K562 (cell line): ENCODE results near the gene PGBD1. TPM values are rescaled to one million over a fixed set of nuclear protein-coding genes. Genes with fewer than 3 reads are reported as not detected.

ENCODE experiments used
- CHD1 ChIP-seq: fragments of 200-600 bp; sonication (generic); IDR thresholded peaks from one replicate; pipeline ENCODE4 v1.6.1; 2012; ENCODE audit warnings: mild to moderate bottlenecking, moderate library complexity, low read length, inconsistent platforms
- DPF2 ChIP-seq: fragments of 450-650 bp; IDR thresholded peaks from 2 replicates; pipeline ENCODE4 v1.6.1; 2016
- ETV5 ChIP-seq: sonication (generic); formaldehyde crosslinking; IDR thresholded peaks from 2 replicates; pipeline ENCODE4 v1.4.0; 2020; ENCODE audit warnings: low read depth, mild to moderate bottlenecking, missing genetic modification reagents
- HCFC1 ChIP-seq: IDR thresholded peaks from 2 replicates; pipeline ENCODE4 v1.6.1; 2012; ENCODE audit warnings: low read depth, low read length, improper control_type of control experiment
- HDAC2 ChIP-seq: fragments of 450-650 bp; IDR thresholded peaks from 2 replicates; pipeline ENCODE4 v1.6.1; 2016; ENCODE audit warnings: mild to moderate bottlenecking
- KLF13 ChIP-seq: fragments of 450-650 bp; IDR thresholded peaks from 2 replicates; pipeline ENCODE4 v1.6.1; 2016; ENCODE audit warnings: missing genetic modification characterization, low read depth, mild to moderate bottlenecking, missing compliant biosample characterization, moderate library complexity, borderline replicate concordance
- MAFG ChIP-seq: fragments of 450-650 bp; conservative IDR thresholded peaks from 2 replicates; pipeline ENCODE4 v1.6.1; 2016; ENCODE audit warnings: missing genetic modification characterization, missing compliant biosample characterization
- MAFK ChIP-seq: IDR thresholded peaks from 2 replicates; pipeline ENCODE4 v1.6.1; 2011; ENCODE audit warnings: low read length, improper control_type of control experiment
- MTA2 ChIP-seq: fragments of 450-650 bp; IDR thresholded peaks from 2 replicates; pipeline ENCODE4 v1.6.1; 2016; ENCODE audit warnings: low read depth
- NCOA6 ChIP-seq: fragments of 450-650 bp; IDR thresholded peaks from 2 replicates; pipeline ENCODE4 v1.6.1; 2017; ENCODE audit warnings: mild to moderate bottlenecking
- NFE2 ChIP-seq: IDR thresholded peaks from 2 replicates; pipeline ENCODE4 v1.6.1; 2014; ENCODE audit warnings: antibody characterized with exemption, low read depth
- NFIC ChIP-seq: fragments of 450-650 bp; IDR thresholded peaks from 2 replicates; pipeline ENCODE4 v1.6.1; 2017; ENCODE audit warnings: mild to moderate bottlenecking, inconsistent platforms
- NR3C1 ChIP-seq: sonication (generic); formaldehyde crosslinking; IDR thresholded peaks from 2 replicates; pipeline ENCODE4 v1.8.1; 2022; ENCODE audit warnings: missing genetic modification reagents
- NRF1 ChIP-seq, 2 experiments: fragments of 450-650 bp; IDR thresholded peaks in 1 of 2; conservative IDR thresholded peaks in 1 of 2; 2 replicates each; pipeline ENCODE4 v1.6.1; 2014; ENCODE audit warnings: mild to moderate bottlenecking in 2 of 2
- PHF20 ChIP-seq: fragments of 450-650 bp; IDR thresholded peaks from 2 replicates; pipeline ENCODE4 v1.6.1; 2018; ENCODE audit not compliant: partially characterized antibody
- SMARCA4 ChIP-seq: fragments of 450-650 bp; IDR thresholded peaks from 2 replicates; pipeline ENCODE4 v1.6.1; 2016
- SMARCA5 ChIP-seq: fragments of 450-650 bp; IDR thresholded peaks from 2 replicates; pipeline ENCODE4 v1.6.1; 2016
- SP1 ChIP-seq: sonication (generic); formaldehyde crosslinking; IDR thresholded peaks from 2 replicates; pipeline ENCODE4 v1.8.1; 2022; ENCODE audit warnings: mild to moderate bottlenecking, missing genetic modification reagents
- TFE3 ChIP-seq: fragments of 450-650 bp; formaldehyde crosslinking; IDR thresholded peaks from 2 replicates; pipeline ENCODE4 v1.4.0; 2020; ENCODE audit warnings: mild to moderate bottlenecking, mixed read lengths
- ZNF23 ChIP-seq: fragments of 250-450 bp; sonication (Bioruptor Pico); IDR thresholded peaks from 2 replicates; pipeline ENCODE4 v1.4.0; 2020; ENCODE audit warnings: mild to moderate bottlenecking
- polyA plus RNA-seq, 8 experiments: library from polyadenylated mRNA; depleted of rRNA in 4 of 8; stranded (reverse) in 5 of 8; unstranded in 3 of 8; fragments of >200 nt; fragmentation: Nextera tagmentation in 2 of 8; fragmentation: Illumina TruSeq in 1 of 8; extraction: Ambion mirVana in 2 of 8; extraction: Trizol in 1 of 8; gene quantifications; 2 replicates each; pipeline versions ENCODE4 v1.2.1 to v1.2.3, GENCODE V29; 2011 to 2014; ENCODE audit warnings: inconsistent platforms in 1 of 8, missing spikeins in 1 of 8
- total RNA-seq, 7 experiments: library from RNA; depleted of rRNA in 6 of 7; stranded (reverse); fragments of >200 nt in 6 of 7; fragmentation: Illumina TruSeq in 2 of 7; extraction: Trizol in 2 of 7; gene quantifications; 2 replicates each; pipeline versions ENCODE4 v1.2.1 to v1.2.3, GENCODE V29; 2011 to 2021; ENCODE audit warnings: low replicate concordance in 1 of 7
- TF ChIP-seq, protein P1 (sequence below), 2 experiments: IDR thresholded peaks; 2 replicates each; pipeline ENCODE4 v1.6.1; 2012; ENCODE audit warnings: improper control_type of control experiment in 2 of 2, low read depth in 2 of 2, low read length in 2 of 2, borderline replicate concordance in 1 of 2
- TF ChIP-seq, protein P2 (sequence below): fragments of 450-650 bp; formaldehyde crosslinking; IDR thresholded peaks from 2 replicates; pipeline ENCODE4 v1.4.0; 2020; ENCODE audit warnings: mild to moderate bottlenecking, moderate library complexity
- TF ChIP-seq, protein P3 (sequence below): sonication (generic); formaldehyde crosslinking; IDR thresholded peaks from 2 replicates; pipeline ENCODE4 v1.9.0; 2022; ENCODE audit warnings: mild to moderate bottlenecking, missing genetic modification reagents

Gene PGBD1
- total and polyA plus RNA-seq, 9 of the 15 experiments (the other 6 are each of a cell fraction or from before 2014, with no cell fraction given), result 3.3 to 9.0 (median 7.3) TPM

GRCh38 chr6:28349892-28350737 lies 68.7 kb downstream of the PGBD1 start, which contains the start of gene ZKSCAN3 (continued):
- TF ChIP-seq TFE3 (CRISPR knock-in tag), result no peak
- TF ChIP-seq NFE2, result 0 out of 2 replicates have a peak, but pooled peaks have one; percentile 1
- TF ChIP-seq PHF20, result peak; percentile 86
- TF ChIP-seq MAFK, result peak; percentile 41
- TF ChIP-seq, protein P1, sequence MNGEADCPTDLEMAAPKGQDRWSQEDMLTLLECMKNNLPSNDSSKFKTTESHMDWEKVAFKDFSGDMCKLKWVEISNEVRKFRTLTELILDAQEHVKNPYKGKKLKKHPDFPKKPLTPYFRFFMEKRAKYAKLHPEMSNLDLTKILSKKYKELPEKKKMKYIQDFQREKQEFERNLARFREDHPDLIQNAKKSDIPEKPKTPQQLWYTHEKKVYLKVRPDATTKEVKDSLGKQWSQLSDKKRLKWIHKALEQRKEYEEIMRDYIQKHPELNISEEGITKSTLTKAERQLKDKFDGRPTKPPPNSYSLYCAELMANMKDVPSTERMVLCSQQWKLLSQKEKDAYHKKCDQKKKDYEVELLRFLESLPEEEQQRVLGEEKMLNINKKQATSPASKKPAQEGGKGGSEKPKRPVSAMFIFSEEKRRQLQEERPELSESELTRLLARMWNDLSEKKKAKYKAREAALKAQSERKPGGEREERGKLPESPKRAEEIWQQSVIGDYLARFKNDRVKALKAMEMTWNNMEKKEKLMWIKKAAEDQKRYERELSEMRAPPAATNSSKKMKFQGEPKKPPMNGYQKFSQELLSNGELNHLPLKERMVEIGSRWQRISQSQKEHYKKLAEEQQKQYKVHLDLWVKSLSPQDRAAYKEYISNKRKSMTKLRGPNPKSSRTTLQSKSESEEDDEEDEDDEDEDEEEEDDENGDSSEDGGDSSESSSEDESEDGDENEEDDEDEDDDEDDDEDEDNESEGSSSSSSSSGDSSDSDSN (IDR thresholded peaks at IDR 0.05; ENCODE audit: borderline replicate concordance in 1 of 2, low read depth in 2 of 2, low read length in 2 of 2), result peak in 1 of 2 experiments; percentile 86; a peak in 2 of 4 replicates
- no peak for TF ChIP-seq ZNF23 (CRISPR knock-in tag)
- peak; percentile 98 for TF ChIP-seq NFIC
- peak; percentile 60 for TF ChIP-seq MTA2
- TF ChIP-seq HCFC1, result peak; percentile 74
- TF ChIP-seq NRF1 (conservative IDR thresholded peaks at IDR 0.05 in 1 of 2, IDR thresholded peaks at IDR 0.05 in 1 of 2), result peak; percentile 37 to 50; a peak in 1 of 4 replicates
- TF ChIP-seq ETV5 (CRISPR knock-in tag), result peak; percentile 98
- TF ChIP-seq MAFG (tag), result peak; percentile 66
- peak; percentile 68 for TF ChIP-seq CHD1
- TF ChIP-seq, protein P2, sequence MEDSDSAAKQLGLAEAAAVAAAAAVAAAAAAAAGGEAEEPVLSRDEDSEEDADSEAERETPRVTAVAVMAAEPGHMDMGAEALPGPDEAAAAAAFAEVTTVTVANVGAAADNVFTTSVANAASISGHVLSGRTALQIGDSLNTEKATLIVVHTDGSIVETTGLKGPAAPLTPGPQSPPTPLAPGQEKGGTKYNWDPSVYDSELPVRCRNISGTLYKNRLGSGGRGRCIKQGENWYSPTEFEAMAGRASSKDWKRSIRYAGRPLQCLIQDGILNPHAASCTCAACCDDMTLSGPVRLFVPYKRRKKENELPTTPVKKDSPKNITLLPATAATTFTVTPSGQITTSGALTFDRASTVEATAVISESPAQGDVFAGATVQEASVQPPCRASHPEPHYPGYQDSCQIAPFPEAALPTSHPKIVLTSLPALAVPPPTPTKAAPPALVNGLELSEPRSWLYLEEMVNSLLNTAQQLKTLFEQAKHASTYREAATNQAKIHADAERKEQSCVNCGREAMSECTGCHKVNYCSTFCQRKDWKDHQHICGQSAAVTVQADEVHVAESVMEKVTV (CRISPR knock-in tag), result no peak
- peak; percentile 92 for TF ChIP-seq HDAC2
- peak; percentile 84 for TF ChIP-seq SMARCA4
- no peak for TF ChIP-seq NR3C1
- peak; percentile 82 for TF ChIP-seq SP1 (CRISPR knock-in tag)
- peak; percentile 86 for TF ChIP-seq SMARCA5
- TF ChIP-seq NCOA6, result no peak; the same call in 1 of the 2 replicates
- TF ChIP-seq KLF13 (tag), result no peak
- peak; percentile 90 for TF ChIP-seq DPF2
- TF ChIP-seq, protein P3, sequence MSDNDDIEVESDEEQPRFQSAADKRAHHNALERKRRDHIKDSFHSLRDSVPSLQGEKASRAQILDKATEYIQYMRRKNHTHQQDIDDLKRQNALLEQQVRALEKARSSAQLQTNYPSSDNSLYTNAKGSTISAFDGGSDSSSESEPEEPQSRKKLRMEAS, result peak; percentile 73
